PFSK-1 (cell line): ENCODE measurements around the gene GBF1.

Experiments
- POLR2AphosphoS5 ChIP-seq: IDR thresholded peaks from 2 replicates; pipeline ENCODE4 v1.6.1; 2012; ENCODE audit warnings: low read depth, mild to moderate bottlenecking, control low read depth, low read length, moderate library complexity
- TAF1 ChIP-seq: IDR thresholded peaks from 2 replicates; pipeline ENCODE4 v1.6.1; 2012; ENCODE audit warnings: low read length, control low read depth, borderline replicate concordance; ENCODE audit not compliant: insufficient read depth

DNA sequence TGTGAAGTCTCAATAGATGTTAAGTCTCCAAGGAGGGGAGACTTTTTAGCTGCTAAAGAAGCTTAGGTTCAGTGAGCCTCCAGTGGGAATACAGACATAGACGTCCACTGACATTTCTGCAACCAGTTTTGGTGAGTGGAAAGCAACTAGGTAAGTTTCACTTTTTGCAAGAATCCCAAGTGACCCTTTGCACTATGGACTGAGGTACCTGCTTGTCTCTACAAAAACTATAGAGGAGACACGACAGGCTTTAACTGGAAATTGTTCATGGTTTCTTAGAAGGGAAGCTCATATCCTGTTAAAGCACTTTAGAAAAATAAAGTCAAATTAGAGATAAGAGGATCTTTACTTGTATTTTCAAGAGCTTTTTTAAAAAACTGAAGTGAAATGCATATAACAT, 38.6 kb downstream of the GBF1 start:
- TF ChIP-seq POLR2AphosphoS5 (no peak), TAF1 (no peak)
